HepG2 (cell line): ENCODE data around the gene STK25. TPM values are rescaled to one million over a fixed set of nuclear protein-coding genes. Genes with fewer than 3 reads are reported as not detected.

Experiments used
- ATAC-seq: fragments of 200-7000 bp; cut with Tn5 transposase; 3 replicates; pipeline ENCODE4 v1.9.1; 2020; ENCODE audit warnings: mild to moderate bottlenecking, moderate library complexity
- BruUV-seq: library from RNA; stranded (reverse); fragments of 400-500 nt; replicated peaks from 2 replicates; lab custom pipeline; 2021; lab: Mats Ljungman, UMichigan
- CTCF ChIA-PET: fragments of 300-600 bp; formaldehyde crosslinking; extraction: SDS; loops from one replicate; lab custom pipeline; 2021; ENCODE audit warnings: low total read pairs, inconsistent platforms, low intra/inter-chr PET ratio; lab: Yijun Ruan, JAX
- POLR2A ChIA-PET: fragments of 350-600 bp; sonication (Branson Sonifier 250); formaldehyde crosslinking; loops from one replicate; lab custom pipeline; 2020; ENCODE audit warnings: antibody characterized with exemption, inconsistent platforms; lab: Yijun Ruan, JAX
- DNase-seq: peaks from one replicate; pipeline ENCODE4 v3.0.0-alpha.2; 2015; ENCODE audit warnings: low spot score
- FAIRE-seq: peaks from 3 replicates; lab custom pipeline; 2011; peaks lifted over from hg19 to GRCh38; lab: Jason Lieb, UNC
- H2AFZ ChIP-seq: one replicate; pipeline ENCODE4 v1.6.1; 2011; ENCODE audit warnings: low read length, inconsistent platforms
- H3K27ac ChIP-seq: fragments of 300-600 bp; 3 replicates; pipeline ENCODE4 v1.8.0; 2011; ENCODE audit warnings: mixed run types, mild to moderate bottlenecking, mixed read lengths, low read length, inconsistent platforms; ENCODE audit not compliant: insufficient read depth; ENCODE audit errors: extremely low read length
- H3K27me3 ChIP-seq, 2 experiments: fragments of 200-600 bp in 1 of 2; 2 replicates in 1 of 2; 3 replicates in 1 of 2; pipeline versions ENCODE4 v1.6.0 to v1.8.0; 2011; ENCODE audit warnings: low read length in 2 of 2, mild to moderate bottlenecking in 2 of 2, moderate library complexity in 2 of 2, inconsistent platforms in 1 of 2; ENCODE audit not compliant: insufficient read depth in 2 of 2, control insufficient read depth in 1 of 2
- H3K36me3 ChIP-seq, 2 experiments: fragments of 200-600 bp in 1 of 2; replicated peaks in 1 of 2; 2 replicates in 1 of 2; 3 replicates in 1 of 2; pipeline versions ENCODE4 v1.5.1 to v1.8.0; 2011; ENCODE audit warnings: low read length in 2 of 2, inconsistent platforms in 1 of 2; ENCODE audit not compliant: insufficient read depth in 2 of 2, control insufficient read depth in 1 of 2
- H3K4me1 ChIP-seq: 2 replicates; pipeline ENCODE4 v1.5.1; 2012; ENCODE audit warnings: low read length, inconsistent platforms; ENCODE audit not compliant: insufficient read depth
- H3K4me2 ChIP-seq: 2 replicates; pipeline ENCODE4 v1.6.0; 2011; ENCODE audit warnings: low read depth, low read length, inconsistent platforms
- H3K4me3 ChIP-seq, 3 experiments: fragments of 200-600 bp in 1 of 3; sonication (generic), shearing (Covaris generic) in 1 of 3; replicated peaks in 1 of 3; 2 replicates each; pipeline ENCODE4 v1.5.1; 2011 to 2016; ENCODE audit warnings: low read length in 3 of 3, inconsistent platforms in 2 of 3, low read depth in 2 of 3, mild to moderate bottlenecking in 2 of 3, control low read depth in 1 of 3, mixed read lengths in 1 of 3; ENCODE audit not compliant: insufficient read depth in 1 of 3
- H3K79me2 ChIP-seq: one replicate; pipeline ENCODE4 v1.6.1; 2011; ENCODE audit warnings: low read length, inconsistent platforms; ENCODE audit not compliant: insufficient read depth
- H3K9ac ChIP-seq: 2 replicates; pipeline ENCODE4 v1.6.0; 2011; ENCODE audit warnings: mild to moderate bottlenecking, low read depth, low read length, inconsistent platforms; ENCODE audit not compliant: insufficient read depth
- H3K9me3 ChIP-seq: 2 replicates; pipeline ENCODE4 v1.5.1; 2012; ENCODE audit warnings: mild to moderate bottlenecking, low read length
- H4K20me1 ChIP-seq: 2 replicates; pipeline ENCODE4 v1.6.0; 2011; ENCODE audit warnings: inconsistent platforms, mild to moderate bottlenecking, low read length, moderate library complexity; ENCODE audit not compliant: insufficient read depth
- HOXD1 ChIP-seq: sonication (generic); formaldehyde crosslinking; IDR thresholded peaks from 2 replicates; pipeline ENCODE4 v1.5.0; 2020; ENCODE audit warnings: missing genetic modification reagents
- KLF12 ChIP-seq: sonication (generic); formaldehyde crosslinking; IDR thresholded peaks from 2 replicates; pipeline ENCODE4 v1.4.0; 2020; ENCODE audit warnings: missing genetic modification reagents, borderline replicate concordance
- MTERF4 ChIP-seq: sonication (generic); formaldehyde crosslinking; IDR thresholded peaks from 2 replicates; pipeline ENCODE4 v1.8.0; 2023; ENCODE audit warnings: mild to moderate bottlenecking, missing genetic modification reagents
- NPAS2 ChIP-seq: sonication (generic); formaldehyde crosslinking; IDR thresholded peaks from 2 replicates; pipeline ENCODE4 v1.8.0; 2022; ENCODE audit warnings: mild to moderate bottlenecking, missing genetic modification reagents, borderline replicate concordance
- POLR2A ChIP-seq, 2 experiments: IDR thresholded peaks; 2 replicates each; pipeline ENCODE4 v1.6.1; 2011; ENCODE audit warnings: low read depth in 2 of 2, low read length in 2 of 2, mild to moderate bottlenecking in 1 of 2, moderate library complexity in 1 of 2; ENCODE audit not compliant: insufficient read depth in 1 of 2
- ZFAT ChIP-seq: sonication (generic); formaldehyde crosslinking; conservative IDR thresholded peaks from 2 replicates; pipeline ENCODE4 v1.8.1; 2023; ENCODE audit warnings: missing genetic modification reagents, inconsistent platforms
- ZNF263 ChIP-seq: sonication (generic); formaldehyde crosslinking; IDR thresholded peaks from 2 replicates; pipeline ENCODE4 v1.4.0; 2020; ENCODE audit warnings: missing genetic modification reagents
- WGBS: methylation state at CpG from one replicate; pipeline ENCODE4 v1.1.6; 2017; ENCODE audit warnings: low lambda C conversion rate; 5-methylcytosine and 5-hydroxymethylcytosine counted together
- in situ Hi-C: cut with HindIII; loops from 2 replicates; pipeline ENCODE4 v1.10.0; 2017; ENCODE audit warnings: low pct_unique_long_range_greater_than_20kb; ENCODE audit not compliant: extremely low pct_ligation_motif_present
- intact Hi-C: fragments of 100-400 bp; cut with micrococcal nuclease; formaldehyde crosslinking; loops from one replicate; pipeline ENCODE4 v1.10.0; 2022; ENCODE audit not compliant: unreplicated experiment
- polyA plus RNA-seq, 8 experiments: library from polyadenylated mRNA; depleted of rRNA in 3 of 8; stranded (reverse) in 7 of 8; unstranded in 1 of 8; fragments of >200 nt; fragmentation: Illumina TruSeq in 4 of 8; extraction: Trizol in 4 of 8; gene quantifications; 2 replicates each; pipeline versions ENCODE4 v1.2.1 to v1.2.3, GENCODE V29; 2011 to 2016; ENCODE audit warnings: low read depth in 4 of 8, missing spikeins in 1 of 8, mixed read lengths in 1 of 8; ENCODE audit not compliant: insufficient read depth in 1 of 8
- total RNA-seq, 5 experiments: library from RNA; depleted of rRNA; stranded (reverse); fragments of >200 nt; fragmentation: Illumina TruSeq; extraction: Trizol; gene quantifications; 2 replicates each; pipeline ENCODE4 v1.2.3, GENCODE V29; 2016; ENCODE audit warnings: low read depth in 1 of 5

Gene STK25
- total and polyA plus RNA-seq, 2 of the 13 experiments (the other 11 are each of a cell fraction or from before 2014, with no cell fraction given), result 177 to 481 TPM

DNA sequence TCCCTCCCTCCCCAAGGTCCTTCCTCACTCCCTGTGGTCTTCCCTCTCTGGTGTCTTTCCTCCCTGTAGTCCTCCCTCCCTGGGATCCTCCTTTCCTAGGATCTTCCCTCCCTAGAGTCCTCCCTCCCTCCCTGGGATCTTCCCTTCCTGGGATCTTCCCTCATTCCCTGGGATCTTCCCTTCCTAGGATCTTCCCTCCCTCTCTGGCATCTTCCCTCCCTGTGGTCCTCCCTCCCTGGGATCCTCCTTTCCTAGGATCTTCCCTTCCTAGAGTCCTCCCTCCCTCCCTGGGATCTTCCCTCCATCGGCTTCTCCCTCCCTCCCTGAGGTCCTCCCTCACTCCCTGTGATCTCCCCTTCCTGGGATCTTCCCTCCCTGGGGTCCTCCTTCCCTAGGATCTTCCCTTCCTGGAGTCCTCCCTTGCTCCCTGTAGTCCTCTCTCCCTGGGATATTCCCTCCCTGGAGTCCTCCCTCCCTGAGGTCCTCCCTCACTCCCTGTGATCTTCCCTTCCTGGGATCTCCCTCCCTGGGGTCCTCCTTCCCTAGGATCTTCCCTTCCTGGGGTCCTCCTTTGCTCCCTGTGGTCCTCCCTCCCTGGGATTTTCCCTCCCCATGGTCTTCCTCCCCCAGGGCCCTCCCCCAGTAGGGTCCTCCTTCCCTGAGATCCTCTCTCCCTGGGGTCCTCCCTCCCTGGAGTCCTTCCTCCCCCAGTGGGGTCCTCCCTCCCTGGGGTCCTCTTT is 23.0 kb downstream of the STK25 start:
- in situ Hi-C loops (no loop called here), intact Hi-C loops (no loop called here)
- ATAC-seq (no peak), DNase-seq (no peak), FAIRE-seq (no peak)
- WGBS, result 88% methylated on average over 1 of the region's 1 CpG
- peaks cover 10% of the 10 kb centered on the region for H3K4me1 ChIP-seq
- CTCF ChIA-PET, result no interaction called here
- POLR2A ChIA-PET, result interaction anchor here (0.7 kb wide), 1 partner anchor 13 kb away, joined by 4 read pairs; no protein-coding TSS in a partner anchor
- no peaks in the 10 kb centered on the region for H3K9me3 ChIP-seq
- H3K4me3 ChIP-seq, result no peak overlapping the region
- H3K9ac ChIP-seq, result no peak overlapping the region
- no TSS peak for BruUV-seq
- H3K79me2 ChIP-seq, result no peaks in the 10 kb centered on the region
- no peaks in the 10 kb centered on the region for H3K27me3 ChIP-seq
- no peak overlapping the region for H3K27ac ChIP-seq
- no peak overlapping the region for H3K4me2 ChIP-seq
- no peak overlapping the region for H2AFZ ChIP-seq
- H3K36me3 ChIP-seq, result peaks cover 3% of the 10 kb centered on the region in 2 experiments; a peak in 1 of 5 replicates
- no peaks in the 10 kb centered on the region for H4K20me1 ChIP-seq
- TF ChIP-seq POLR2A (IDR thresholded peaks at IDR 0.05; ENCODE audit: insufficient read depth in 1 of 2, low read depth in 2 of 2, low read length in 2 of 2) (0 out of 4 replicates have a peak, but pooled peaks of 1 of the 2 experiments have one; percentile 12), MTERF4 (CRISPR knock-in tag) (no peak), ZNF263 (peak; percentile 91)

DNA sequence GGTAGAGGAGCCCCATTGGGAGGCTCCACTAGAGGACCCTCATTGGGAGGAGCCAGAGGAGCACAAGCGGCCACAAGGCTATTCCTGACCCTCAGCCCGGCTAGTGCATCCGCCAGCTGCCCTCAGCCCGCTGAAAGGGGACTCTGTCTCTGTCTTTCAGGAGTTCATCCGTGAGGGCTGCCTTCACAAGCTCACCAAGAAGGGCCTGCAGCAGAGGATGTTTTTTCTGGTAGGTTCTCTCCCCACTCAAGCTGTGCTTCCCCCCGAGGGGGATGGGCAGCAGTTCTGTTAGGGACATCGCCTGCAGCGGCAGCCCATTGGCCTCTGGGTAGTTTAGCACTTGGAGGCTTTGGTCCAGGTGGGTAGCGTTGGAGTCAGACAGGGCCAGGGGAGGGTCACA is 25.1 kb downstream of the STK25 start:
- no peaks in the 10 kb centered on the region for H3K79me2 ChIP-seq
- no TSS peak for BruUV-seq
- DNase-seq (no peak), FAIRE-seq (no peak), ATAC-seq (no peak)
- no peak overlapping the region for H3K4me3 ChIP-seq
- H3K9ac ChIP-seq, result no peak overlapping the region
- in situ Hi-C loops, result no loop called here
- ChIA-PET CTCF (no interaction called here), POLR2A (no interaction called here)
- H4K20me1 ChIP-seq, result no peaks in the 10 kb centered on the region
- TF ChIP-seq HOXD1 (CRISPR knock-in tag) (no peak), KLF12 (no peak), ZFAT (CRISPR knock-in tag) (no peak), NPAS2 (CRISPR knock-in tag) (no peak)
- intact Hi-C loops, result no loop called here
- H3K36me3 ChIP-seq, result peaks cover 2 to 3% of the 10 kb centered on the region in 2 experiments; a peak in 1 of 5 replicates
- H3K27ac ChIP-seq, result no peak overlapping the region
- no peak overlapping the region for H3K4me2 ChIP-seq
- H3K9me3 ChIP-seq, result no peaks in the 10 kb centered on the region
- WGBS, result 91% methylated on average over 9 of the region's 9 CpGs
- H2AFZ ChIP-seq, result no peak overlapping the region
- no peaks in the 10 kb centered on the region for H3K27me3 ChIP-seq
- H3K4me1 ChIP-seq, result peaks cover 29% of the 10 kb centered on the region
